RPMI8226 (cell line): ENCODE data around the gene AK5.

ENCODE experiments used
- DNase-seq: peaks from one replicate; pipeline ENCODE4 v3.0.0-alpha.2; 2015

AK5 gene

DNA sequence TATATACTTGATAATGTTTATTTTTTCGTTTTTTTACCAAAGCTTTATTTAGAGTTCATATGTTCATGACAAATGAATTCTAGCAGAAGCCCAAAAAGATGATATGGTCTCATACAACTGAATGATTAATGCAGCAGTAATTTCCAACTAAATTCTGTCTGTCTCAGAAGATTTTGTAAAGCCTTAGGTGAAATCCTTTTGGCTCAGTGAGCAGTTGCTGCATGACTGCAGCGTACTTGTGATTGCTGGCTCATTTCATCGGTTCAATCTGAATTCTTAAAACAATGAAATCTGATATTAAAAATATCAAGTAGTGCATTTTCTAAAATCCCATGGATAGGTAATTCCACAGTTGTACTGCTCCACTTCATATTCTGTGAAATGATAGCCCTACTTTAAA lies 73.2 kb downstream of the AK5 start:
- DNase-seq, result no peak

DNA sequence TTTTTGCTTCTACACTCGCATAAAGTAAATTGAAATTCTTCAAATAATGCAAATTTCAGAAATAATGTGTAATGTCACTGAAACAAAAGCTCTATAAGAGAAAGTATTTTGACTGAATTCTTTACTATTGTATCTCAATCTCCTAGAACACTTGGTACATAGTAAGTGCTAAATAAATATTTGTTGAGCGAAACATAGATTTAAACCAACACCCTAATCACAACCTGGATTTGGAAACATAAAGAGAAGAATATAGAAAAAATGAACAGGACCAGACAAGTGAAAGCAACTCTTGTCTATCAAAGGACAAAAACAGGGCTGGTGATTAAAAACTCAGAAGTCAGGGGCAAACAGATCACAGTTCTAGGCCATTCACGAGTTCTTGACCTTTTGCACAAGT lies 74.3 kb downstream of the AK5 start:
- DNase-seq, result no peak

DNA sequence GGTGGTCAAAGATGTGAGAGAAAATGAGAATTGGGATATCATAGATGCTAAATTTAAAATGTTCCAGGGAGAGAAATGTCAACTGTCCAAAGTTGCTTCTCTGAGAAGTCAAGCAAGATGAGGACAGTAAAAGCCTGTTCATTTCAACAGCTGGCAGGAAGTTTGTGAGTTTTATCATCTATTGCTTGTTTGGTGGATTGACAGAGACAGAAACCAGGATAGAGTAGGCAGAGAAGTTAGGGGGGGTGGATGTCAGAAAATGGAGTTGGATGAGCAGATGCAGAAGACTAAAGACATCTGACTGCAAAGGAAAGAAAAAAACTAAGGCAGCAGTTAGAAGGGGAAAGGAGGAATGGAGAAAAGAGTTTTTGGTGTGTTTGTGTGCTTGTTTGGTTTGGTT lies 78.4 kb downstream of the AK5 start:
- DNase-seq, result no peak

DNA sequence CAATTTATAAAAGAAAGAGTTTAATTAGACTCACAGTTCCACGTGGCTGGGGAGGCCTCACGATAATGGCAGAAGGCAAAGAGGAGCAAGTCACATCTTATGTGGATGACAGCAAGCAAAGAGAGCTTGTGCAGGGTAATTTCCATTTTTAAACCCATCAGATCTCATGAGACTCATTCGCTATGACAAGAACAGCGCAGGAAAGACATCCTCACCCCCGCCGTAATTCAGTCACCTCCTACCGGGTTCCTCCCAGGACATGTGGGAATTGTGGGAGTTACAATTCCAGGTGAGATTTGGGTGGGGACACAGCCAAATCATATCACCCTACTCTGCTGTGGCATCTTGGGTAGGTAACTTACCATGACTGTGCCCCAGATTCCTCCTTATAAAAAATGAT lies 79.8 kb downstream of the AK5 start:
- DNase-seq, result no peak

DNA sequence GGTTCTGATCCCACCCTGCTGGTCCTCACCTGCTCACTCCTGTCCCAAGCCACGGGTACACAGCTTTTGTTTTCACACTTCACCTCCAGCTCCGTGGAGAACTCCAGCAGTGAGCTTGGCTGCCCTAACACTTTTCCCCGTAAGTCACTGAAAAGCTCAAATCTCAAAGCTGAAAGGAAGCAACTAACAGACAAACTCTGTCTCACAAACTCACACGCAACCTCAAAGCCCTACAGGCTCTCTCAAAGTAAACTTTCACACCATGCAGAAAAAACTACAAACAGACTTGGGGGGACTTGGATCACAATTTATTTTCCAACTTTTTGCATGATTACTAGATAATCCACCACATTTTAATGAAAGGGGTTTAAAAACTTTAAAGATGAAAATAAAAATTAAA lies 88.3 kb downstream of the AK5 start:
- DNase-seq, result no peak

DNA sequence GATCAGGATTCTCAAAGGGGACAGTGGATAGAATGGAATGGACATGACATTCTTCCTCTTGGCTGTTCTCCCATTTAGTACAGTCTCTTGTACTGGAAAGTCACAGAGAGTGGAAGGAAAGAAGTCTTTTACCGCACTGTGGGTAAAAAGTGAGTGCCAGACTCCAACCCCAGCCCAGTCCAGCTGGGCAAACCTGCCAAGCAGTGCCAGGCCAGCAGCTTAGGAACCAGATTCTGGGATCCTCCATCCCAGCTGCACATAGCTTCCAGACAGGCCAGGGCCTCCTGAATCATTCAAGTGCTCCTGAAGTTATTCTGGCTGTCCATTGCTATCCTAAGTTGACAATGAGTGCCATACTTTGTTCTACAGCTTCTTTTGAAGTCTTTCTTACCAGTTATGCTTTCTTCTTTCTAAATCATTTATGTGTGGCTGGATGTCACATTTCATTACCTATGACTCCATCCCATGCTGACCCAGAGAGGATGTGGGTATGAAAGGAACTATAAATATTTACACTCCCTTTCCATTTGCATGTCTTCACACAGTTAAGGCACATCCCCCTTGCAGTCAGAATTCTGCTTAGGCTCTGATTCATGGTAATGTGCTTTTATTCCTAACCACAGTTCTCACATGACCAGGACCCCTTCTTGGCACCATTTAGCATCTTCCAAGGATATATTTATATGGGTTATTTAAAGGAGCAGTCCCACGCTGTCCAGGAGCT lies 88.9 kb downstream of the AK5 start:
- DNase-seq, result no peak

DNA sequence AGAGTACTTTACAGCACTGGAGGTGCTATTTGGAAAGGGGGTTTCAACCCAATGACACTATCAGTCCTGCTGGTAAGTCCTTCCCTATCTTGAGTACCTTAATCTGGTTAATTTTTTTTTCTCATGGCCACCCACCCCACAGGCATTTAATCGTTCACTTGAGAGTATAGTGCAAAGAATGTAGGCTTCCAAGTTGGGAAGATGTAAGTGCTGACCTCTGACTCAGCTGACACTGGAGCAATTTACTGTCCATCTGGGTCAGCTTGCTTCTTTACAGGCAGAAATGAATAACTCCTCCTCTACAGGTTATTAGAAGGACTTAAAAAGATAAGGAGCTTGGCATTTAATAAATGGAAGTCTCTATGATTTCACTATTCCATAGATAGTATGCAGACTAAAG lies 89.6 kb downstream of the AK5 start:
- no peak for DNase-seq

DNA sequence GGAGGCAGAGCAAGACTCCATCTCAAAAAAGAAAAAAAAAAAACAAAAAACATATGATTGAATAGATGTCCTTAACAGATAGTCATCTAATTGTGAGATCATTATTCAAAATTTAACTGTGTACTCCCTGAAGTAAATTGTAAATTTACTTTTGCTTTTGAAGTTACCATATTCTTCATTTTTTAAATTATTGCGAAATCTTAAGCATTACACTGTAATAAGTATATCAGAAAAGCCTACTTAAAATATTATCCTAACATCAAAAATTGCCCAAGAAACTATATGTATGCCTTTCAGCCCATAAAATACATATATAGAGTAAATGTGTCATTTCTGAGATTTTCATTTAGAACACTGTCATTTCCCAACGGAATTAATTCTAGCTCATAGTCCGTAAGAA lies 91.9 kb downstream of the AK5 start:
- DNase-seq, result no peak

DNA sequence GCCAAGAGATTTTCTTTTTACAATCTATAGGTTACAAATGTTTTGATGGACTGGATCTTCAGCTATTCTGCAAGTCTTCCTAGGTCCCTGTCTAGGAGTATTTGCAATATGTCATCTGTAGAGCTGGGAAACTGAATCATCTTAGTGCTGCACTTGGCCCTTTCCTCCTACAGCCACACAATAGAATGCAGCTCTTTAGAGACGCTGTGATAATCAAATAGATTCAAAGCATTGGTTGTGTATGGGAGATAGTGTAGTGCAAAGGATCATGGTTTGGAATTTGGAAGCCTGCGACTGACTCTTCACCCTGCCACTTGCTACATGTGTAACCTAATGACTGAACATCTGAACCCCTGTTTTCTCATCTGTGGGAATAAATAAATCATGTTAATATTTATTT lies 93.7 kb downstream of the AK5 start:
- DNase-seq, result no peak

DNA sequence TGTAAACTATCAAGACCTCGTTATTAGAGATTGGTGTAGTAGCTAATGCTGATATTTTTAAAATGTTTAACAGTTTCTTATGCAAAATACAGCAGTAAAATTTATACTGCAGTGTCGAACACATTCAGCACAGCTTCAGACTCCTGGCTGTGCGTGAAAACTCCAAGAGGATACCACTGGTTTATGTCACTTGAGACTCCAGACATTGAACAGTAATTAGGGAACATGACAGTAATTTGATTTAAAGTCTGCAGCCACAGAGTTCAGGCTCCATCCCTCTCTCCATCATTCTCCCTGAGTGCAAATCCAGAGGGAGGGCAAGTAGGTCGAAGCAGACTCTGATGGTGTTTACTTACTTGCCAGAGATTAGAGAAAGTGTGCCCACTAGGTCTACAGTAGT lies 94.2 kb downstream of the AK5 start:
- DNase-seq, result no peak

DNA sequence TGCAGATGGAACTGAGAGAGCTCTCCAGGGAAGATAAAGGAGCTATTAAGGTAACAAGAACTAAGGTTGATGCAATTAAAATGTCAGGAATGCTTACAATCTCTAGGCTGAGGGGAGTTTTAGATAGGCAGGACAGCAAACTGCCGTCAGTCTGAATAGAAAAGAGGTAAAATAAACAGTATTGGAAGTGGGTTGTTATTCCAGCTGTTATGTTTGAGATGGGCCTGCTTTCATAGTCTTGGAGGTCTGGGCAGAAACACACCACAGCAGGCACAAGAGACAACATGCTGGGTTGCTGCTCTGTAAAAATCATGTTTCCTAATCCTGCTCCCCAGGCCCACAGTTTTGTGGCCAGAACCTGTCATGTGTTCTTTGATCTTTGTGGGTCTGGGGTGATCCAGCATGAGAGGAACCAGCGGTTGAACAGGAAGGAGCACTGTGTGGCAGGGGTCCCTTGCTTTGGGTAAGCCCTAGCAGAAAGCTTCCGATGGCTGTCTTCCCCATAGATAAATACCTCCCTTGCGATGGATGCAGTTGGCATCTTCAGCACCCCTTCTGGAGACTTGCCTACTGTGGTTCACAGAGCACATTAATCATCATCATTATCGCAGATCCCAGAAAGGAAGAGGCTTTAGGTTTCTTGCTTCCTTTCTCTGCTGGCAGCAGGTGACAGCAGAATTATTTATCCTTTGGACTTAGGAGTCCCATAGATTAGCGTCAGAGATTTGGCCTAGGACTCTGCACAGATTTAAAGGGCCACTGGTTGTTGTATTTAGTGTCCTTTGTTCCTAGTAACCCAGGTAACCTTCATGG lies 97.1 kb downstream of the AK5 start:
- DNase-seq, result no peak

DNA sequence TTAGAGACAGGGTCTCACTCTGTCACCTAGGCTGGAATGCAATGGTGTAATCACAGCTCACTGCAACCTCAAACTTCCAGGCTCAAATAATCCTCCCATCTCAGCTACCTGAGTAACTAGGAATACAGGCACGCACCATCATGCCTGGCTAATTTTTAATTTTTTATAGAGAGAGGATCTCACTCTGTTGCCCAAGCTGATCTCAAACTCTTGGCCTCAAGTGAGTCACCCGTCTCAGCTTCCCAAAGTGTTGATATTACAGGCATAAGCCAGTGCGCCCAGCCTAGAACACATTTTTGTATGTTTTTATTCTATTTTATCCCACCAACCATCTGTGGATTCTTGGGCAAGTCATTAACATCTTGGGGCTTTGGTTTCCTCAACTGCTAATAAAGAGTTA lies 100.5 kb downstream of the AK5 start:
- DNase-seq, result no peak

DNA sequence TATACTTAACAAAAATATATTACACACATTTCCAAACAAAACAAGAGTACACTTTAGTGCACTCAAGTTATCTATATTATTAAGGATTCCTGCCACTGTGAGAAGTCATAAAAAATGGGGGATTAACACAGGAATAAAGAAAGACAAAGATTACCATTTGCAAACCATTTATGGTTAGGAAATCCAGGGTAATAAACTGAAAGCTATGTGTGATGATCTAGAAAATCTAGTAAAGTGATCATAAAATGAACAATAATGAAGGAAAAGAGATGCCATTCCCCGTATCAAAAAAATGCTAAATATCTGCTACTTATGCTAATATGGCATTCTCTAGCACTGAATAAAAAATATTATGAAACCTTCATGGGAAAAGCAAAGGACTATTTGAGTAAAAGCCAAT lies 101.4 kb downstream of the AK5 start:
- no peak for DNase-seq

DNA sequence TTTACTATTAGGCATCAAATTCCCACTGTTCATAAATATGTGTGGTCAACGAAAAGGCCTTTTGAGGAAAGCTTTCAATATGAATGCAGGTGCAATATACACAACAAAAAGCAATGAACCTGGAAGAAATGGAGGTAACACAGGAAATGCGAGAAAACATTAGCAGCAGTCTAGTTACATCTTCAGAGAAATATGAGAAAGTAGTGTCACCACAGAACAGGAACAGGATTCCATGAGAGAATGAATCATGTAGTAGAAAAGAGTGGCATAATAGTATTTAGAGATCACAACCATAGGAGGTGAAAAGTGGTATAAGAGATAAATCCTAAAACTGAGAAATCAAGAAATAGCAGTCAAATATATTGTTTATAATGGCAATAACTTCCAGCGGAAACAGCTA lies 103.7 kb downstream of the AK5 start:
- no peak for DNase-seq

DNA sequence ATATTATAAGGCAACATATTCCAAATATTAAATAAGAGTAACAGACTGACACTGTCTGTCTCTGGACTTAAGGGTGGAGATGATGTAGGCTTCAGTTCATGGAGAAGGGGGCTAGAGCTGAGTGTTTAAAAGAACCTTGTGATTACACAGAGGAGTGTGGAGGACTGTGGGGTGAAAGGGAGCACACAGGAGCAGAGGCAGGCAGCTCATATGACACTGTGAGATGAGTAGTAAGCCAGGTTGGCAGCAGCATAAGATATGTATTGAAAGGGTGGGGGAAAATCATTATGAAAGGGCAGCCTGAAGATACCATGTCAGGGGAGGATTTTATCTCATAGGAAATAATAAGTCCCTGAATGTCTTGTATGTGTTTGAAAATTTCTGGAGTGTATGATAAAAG lies 104.5 kb downstream of the AK5 start:
- no peak for DNase-seq

DNA sequence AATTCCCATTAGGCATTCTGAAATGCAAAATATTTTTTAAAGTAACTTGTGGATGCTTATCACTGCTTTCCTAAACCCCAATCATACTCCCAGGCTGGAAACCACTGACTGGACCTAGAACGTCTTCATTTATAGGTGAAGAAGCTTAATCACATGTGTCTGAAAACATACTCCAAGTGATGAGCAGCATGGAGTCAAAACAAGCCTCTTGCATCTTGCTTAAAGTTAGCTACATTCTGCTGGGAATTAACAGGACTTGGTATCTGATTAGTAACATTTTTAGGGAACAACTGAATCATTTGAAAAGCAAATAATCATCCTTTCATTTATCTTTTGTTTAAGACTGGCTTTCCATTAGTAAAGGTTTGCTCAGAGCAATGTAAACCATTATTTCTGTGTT lies 105.7 kb downstream of the AK5 start:
- DNase-seq, result no peak

DNA sequence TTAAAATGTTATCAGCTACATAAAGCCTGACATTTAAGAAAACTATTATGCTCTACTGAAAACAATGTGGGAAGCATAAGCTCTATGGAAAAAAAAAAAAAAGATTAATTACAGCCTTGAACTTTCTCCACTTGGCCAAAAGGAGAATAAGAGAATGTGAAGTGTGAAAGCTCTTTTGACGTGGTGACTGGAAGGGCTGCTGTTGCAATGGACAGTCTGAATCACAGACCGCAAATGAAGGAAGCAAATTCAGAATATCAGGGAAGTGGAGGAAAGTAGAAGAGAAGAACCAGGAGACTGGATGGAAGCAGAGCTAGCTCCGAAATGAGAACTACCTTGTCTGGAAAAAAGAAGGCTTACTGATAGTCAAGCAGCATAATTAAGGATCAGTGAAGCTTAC lies 106.8 kb downstream of the AK5 start:
- DNase-seq, result no peak

DNA sequence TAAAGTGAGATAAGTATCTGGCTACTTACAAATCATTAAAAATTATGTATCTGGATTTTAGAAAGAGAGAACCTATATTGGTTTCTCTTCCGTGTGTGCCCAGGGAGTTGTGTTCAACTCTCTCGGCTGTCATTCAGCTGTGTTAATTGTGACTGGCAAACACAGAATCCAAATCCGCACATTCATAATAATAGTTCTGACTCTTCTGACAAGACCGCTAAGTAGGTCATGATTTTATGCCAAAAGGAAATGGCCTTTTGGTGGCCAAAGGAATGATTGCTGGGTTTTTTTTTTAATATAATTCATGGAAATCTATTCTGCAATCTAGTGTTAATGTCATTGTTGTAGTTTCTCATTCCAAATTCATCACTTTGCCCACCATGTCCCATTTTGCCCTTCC lies 110.7 kb downstream of the AK5 start:
- no peak for DNase-seq

DNA sequence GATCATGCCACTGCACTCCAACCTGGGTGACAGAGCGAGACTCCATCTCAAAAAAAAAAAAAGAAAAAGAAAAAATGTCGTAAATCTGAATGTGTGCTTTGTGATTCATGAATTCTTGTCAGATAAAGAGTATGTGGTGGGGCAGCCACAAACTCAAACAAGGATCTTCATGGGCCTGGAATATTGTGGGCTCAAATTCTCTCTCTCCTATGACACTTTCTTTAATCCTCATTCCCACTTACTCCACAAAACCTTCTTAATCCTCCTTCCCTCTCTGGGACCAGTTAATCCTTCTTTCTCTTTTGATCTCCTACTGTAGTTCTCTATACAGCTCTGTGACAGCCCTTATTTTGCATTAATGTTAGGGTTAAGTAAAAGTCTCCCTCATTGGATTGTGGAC lies 112.3 kb downstream of the AK5 start:
- DNase-seq, result no peak

DNA sequence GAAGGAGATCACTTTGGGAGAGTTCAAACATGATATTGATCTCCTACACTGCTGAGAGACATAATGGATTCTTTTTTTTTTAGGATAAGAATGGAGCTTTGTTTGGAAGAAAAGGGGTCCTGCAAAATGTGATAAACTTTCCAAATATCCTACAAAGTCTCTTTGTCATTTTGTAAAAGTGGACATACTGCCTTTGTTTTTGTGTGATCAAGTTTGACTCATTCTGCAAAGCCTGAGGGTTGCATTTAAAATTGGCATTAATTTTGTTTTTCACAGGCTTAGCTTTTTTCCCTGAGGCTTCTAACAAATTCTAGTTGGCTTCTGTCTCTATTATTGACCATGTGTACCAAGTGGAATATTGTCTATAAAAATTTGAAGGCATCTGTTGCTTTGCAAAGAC lies 113.2 kb downstream of the AK5 start:
- DNase-seq, result no peak

DNA sequence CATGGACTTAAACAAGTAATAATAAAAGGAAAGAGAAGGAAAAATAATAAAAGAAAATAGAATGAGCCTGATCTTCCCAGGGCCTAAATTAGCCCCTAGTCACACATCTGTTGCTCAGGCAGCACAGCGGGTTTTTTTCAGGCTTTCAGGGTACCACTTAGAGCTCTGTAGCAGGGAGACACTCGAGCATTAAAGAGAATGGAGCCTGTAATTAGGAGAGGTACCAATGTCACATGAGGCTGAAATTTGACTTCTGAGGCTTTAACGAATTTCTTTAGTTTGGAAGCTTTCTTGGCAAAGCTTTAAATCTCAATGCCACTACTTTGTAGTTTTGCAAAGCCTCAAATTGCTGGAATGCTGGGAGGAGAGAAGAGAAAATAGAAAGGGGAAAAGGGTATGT lies 116.3 kb downstream of the AK5 start:
- DNase-seq, result no peak

DNA sequence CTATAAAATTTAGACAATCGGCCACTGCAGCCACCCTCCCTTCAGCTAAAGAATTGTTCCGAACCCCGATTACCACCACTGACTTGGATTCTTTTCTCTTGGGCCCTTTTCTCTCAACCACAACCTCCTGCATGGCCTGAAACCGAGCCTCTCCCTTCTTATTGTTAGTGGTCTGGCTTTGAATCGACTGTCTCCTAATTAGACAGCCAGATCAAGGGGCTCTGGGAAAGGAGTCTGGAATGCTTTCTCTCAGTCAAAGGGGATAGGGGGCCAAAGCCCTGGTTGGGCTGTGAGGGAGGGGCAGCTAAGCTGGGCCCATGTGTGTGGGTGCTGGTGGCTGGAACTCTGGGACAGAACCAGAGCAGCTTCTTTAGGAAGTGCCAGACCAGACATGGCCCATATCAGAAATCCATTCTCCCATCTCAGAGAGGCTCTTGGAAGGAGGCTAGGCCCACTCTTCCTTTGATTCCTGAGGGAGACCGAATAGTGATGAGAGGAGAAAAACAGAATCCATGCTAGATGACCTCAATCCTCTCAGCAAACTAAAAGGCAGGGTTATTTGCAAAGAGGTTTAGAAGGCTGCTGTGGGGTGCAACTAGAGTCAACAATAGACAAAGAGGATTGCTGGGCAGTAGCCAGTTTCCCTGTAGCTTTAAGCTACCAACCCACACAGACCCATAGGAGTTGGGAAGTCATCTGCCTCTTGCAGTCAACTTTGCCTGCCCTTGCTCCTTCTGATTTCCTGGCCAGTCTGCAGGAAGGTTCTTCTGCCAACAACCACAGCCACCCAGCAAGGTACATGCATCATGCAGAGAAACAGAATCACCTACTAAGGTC lies 117.6 kb downstream of the AK5 start:
- DNase-seq, result no peak

DNA sequence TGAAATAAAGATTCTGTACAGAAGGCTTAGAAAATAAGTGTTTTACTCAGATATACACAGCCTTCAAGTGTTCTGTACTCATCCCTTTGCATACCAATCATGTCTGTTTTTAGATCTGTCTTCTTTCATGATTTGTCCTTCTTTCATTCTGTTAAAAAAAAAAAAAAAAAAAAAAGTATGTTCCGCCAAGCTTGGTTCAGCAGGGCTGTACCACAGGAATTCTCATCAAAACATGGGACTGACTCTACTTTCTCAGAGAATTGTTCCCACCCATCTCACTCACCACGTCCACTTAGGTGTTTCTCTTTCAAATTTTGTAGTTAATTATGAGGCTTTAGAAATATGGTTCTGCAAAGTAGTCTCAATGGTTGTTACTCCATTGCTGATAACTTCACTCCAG lies 119.0 kb downstream of the AK5 start:
- no peak for DNase-seq

DNA sequence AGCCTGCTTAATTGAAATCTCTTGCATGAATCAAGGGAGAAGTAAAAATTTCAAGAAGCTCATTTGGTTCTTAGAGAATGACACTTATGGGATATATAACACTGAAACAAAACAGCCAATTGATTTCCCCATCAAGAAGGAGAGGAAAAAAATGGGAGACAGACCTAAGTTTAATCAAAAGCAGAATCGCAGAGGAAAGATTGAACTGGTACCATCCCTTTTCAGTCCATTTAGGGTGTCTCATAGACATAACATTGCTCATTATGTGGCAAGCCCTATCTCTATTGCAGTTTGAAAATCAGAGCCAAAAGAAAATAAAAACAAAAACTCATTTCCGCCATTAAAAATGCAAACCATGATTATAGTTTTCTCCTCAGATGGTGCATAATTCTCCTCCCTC lies 119.6 kb downstream of the AK5 start:
- DNase-seq, result no peak
